GM12864 (cell line): ENCODE results near the gene AGR2.

Source experiments
- DNase-seq: peaks from one replicate; pipeline ENCODE4 v3.0.0-alpha.2; 2011; ENCODE audit warnings: low read depth
- H3K4me3 ChIP-seq: 2 replicates; pipeline ENCODE4 v1.5.1; 2011; ENCODE audit warnings: mild to moderate bottlenecking, low read depth, low read length, control low read depth
- CTCF ChIP-seq: IDR thresholded peaks from 2 replicates; pipeline ENCODE4 v1.5.1; 2011; ENCODE audit warnings: low read depth, mild to moderate bottlenecking, moderate library complexity, low read length, control low read depth, inconsistent platforms; ENCODE audit errors: missing control alignments

Gene AGR2

DNA sequence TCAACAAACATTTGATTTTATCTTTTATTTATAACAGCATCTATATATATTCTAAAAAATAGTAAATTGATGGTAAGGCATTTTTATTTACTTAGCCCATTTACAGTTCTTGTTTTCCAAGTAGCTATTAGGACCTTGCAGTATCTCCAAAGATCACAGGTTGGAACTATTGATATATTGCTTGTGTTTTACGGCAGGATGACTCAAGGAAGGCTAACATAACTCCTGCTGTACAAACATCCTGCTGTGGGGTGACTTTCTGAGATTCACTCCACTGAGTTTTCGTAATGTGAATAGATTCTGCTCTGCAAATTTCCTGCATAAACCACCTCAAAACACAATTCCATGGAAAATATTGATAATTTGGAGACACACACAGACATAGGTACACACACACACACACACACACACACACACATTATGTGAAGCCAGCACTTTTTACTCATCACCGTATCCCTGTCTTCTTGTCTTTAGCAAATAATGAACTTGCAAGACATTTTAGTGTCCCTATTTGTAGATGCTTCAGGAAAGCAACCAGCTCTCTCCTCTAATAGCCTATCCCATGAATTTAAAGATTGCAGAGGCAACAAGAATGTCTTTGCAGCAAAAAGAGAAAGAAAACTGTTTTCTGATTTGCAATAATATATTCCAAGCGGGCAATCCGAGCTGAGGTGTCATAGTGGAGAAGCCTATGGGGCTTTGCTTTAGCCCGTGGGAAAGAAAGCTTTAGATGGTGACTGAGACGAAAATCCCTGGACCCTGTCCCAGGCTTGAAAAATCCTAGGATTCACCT, 722 bp downstream of the AGR2 start:
- no peak for DNase-seq
- TF ChIP-seq CTCF = no peak
- H3K4me3 ChIP-seq = no peak overlapping the region

DNA sequence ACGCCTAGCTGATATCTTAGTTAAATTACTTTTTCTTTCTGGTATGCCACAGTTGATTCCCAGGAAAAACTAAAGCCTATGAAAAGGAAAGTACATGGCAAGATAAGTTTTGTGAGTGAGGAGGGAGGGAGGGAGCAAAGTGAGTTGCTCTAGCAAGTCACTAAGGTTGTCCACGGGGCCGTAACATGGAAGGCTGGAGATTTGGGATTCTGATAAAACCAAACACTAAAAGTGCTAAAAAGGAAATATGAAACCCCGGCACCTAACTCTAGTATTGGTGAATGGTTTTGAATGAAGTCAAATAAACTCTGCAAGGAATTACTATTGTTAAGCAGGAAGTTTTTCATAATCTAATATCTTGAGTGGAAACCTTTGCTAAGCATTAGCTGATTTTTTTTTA, 1.7 kb downstream of the AGR2 start:
- H3K4me3 ChIP-seq = no peak overlapping the region
- no peak for TF ChIP-seq CTCF
- DNase-seq = no peak

- no peak overlapping the region for H3K4me3 ChIP-seq
- TF ChIP-seq CTCF = no peak
- DNase-seq = no peak
Observed at GRCh38 chr7:16801579-16801978, 3.2 kb downstream of the AGR2 start.

DNA sequence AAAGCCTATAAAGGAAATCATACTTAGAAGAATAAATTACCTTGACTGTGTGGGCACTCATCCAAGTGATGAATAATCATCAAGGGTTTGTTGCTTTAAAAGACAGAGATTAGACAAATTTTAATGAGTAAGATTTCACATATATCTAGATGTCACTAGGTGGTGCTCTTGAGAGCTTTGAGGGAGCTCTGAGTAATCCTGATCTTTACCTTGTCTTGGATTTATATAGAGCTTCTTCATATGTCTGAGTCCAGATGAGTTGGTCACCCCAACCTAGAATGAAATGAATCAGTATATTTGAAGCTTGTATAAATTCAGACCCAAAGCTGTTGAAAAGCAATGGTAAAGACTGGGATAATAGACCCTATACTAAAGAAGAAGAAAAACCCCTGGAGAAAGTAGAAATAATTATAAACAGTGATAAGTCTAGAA, 3.7 kb downstream of the AGR2 start:
- TF ChIP-seq CTCF = peak; percentile 33
- H3K4me3 ChIP-seq = no peak overlapping the region
- DNase-seq = no peak

DNA sequence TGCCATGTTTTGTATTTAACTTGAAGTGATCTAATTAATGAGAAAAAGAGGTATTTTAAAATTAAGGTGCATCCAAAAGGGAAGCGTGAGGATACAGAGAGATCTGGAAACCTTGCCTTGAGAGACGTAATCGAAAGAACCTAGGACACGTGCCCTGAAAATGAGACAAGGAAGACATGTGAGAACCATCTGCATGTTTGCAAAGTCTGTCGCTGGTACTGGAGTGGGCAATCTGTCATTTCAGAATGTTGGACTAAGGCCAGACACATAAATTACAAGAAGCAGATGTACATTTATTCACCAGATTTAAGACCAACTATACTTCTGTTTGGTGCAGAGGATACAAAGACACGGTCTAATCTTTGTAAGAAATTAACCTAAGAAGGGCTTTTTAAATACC, 9.2 kb downstream of the AGR2 start:
- TF ChIP-seq CTCF = no peak
- no peak for DNase-seq
- H3K4me3 ChIP-seq = no peak overlapping the region

- DNase-seq = no peak
- TF ChIP-seq CTCF = no peak
- H3K4me3 ChIP-seq = no peak overlapping the region
Observed at GRCh38 chr7:16794986-16795385, 9.8 kb downstream of the AGR2 start.
